GM19324 (cell line): Measurements from ENCODE around the gene SMAD3.

Experiments
- ATAC-seq: cut with Tn5 transposase; IDR thresholded peaks from one replicate; pipeline ENCODE4 v1.9.1; 2021; ENCODE audit warnings: mild to moderate bottlenecking, moderate library complexity; ENCODE audit not compliant: unreplicated experiment, low FRiP score

SMAD3 gene

DNA sequence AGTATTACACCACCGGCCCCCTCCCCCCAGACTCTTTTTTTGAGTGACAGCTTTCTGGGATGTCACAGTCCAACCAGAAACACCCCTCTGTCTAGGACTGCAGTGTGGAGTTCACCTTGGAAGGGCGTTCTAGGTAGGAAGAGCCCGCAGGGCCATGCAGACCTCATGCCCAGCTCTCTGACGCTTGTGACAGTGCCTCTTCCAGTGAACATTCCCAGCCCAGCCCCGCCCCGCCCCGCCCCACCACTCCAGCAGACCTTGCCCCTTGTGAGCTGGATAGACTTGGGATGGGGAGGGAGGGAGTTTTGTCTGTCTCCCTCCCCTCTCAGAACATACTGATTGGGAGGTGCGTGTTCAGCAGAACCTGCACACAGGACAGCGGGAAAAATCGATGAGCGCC lies 125.4 kb downstream of the SMAD3 start:
- ATAC-seq, result no peak

DNA sequence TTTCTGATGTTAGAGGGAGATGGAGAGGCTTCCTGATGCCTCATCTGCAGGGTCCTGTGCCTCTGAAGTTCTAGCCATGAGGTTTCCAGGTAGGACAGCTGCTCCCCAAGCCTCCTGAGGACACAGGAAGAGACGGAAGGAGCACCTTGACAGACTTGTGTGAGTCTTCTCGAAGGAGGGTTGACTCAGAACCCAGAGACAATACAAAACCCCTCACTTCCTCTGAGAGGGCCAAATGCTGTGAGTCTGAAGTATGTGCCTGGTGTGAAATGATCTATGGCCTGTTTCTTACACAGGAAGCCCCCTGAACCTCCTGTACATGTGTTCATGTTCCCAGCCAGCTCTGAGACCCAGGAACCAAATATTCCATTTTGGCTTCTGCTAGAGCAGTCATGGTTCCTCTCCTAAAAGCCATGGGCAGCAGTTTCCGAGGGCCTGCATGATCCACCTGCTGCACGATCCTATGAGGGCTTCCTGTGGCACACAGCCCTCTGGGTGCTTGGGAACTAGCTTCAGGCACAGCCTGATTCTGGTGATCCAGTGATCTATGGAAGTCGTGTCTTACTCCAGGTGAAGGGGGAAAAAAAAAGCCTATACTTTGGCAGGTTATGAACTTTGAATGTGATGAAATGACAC lies 126.9 kb downstream of the SMAD3 start:
- ATAC-seq, result no peak

DNA sequence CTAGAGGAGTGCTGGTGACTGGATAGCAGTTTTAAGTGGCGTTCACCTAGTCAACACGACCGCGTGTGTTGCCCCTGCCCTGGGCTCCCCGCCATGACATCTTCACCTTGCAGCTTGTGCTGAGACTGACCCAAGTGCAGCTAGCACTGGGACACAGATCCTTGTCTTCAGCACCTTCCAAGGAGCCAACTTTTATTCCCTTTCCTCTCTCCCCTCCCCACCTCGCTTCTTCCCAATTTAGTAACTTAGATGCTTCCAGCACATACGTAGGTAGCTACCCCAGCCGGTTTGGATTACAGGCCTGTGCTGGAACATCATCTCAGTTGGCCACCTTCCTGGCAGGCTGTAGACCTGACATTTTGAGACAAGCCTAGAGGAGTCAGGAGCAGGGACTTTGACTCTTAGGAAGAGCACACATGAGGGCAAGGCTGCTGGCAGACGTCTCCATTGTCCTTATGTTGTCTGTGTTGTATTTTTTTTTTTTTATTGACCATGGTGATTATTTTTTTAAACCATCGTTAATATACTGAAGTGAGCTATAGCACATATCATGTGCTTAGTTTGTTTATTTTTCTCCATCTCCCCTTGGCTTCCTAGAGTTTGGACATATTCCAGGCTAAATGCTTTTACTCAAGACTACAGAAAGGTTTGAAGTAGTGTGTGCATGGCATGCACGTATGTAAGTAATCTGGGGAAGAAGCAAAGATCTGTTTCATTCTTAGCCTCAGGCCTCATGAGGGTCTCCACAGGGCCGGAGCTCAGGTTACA lies 128.0 kb downstream of the SMAD3 start:
- no peak for ATAC-seq

DNA sequence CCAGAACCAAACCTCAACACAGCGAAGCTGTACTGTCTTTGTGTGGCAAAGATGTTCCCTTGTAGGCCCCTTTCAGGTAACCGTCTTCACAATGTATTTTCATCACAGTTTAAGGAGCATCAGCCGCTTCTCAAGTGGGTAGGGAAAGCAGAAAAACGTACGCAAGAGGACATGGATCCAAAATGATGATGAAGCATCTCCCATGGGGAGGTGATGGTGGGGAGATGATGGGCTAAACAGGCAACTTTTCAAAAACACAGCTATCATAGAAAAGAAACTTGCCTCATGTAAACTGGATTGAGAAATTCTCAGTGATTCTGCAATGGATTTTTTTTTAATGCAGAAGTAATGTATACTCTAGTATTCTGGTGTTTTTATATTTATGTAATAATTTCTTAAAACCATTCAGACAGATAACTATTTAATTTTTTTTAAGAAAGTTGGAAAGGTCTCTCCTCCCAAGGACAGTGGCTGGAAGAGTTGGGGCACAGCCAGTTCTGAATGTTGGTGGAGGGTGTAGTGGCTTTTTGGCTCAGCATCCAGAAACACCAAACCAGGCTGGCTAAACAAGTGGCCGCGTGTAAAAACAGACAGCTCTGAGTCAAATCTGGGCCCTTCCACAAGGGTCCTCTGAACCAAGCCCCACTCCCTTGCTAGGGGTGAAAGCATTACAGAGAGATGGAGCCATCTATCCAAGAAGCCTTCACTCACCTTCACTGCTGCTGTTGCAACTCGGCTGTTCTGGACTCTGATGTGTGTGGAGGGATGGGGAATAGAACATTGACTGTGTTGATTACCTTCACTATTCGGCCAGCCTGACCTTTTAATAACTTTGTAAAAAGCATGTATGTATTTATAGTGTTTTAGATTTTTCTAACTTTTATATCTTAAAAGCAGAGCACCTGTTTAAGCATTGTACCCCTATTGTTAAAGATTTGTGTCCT lies 129.0 kb downstream of the SMAD3 start:
- ATAC-seq, result no peak

DNA sequence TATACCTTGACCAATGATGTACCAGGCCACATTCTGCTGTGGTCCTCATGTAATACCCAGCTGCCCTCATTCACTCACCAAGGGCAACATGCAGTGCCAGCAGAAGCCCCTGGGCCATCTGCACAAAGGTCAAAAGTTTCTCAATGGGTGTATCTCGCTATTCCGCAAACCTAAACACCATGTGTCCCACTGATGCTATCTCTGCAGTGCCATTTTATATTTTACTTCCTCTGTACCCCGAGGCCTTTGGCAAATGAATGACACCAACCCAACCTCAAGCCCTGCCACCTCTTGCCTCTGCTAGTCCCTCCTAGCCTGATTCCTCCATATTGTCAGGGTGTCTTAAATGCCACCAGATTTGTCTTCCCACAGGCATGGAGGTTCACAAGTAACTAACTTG lies 129.9 kb downstream of the SMAD3 start:
- no peak for ATAC-seq

DNA sequence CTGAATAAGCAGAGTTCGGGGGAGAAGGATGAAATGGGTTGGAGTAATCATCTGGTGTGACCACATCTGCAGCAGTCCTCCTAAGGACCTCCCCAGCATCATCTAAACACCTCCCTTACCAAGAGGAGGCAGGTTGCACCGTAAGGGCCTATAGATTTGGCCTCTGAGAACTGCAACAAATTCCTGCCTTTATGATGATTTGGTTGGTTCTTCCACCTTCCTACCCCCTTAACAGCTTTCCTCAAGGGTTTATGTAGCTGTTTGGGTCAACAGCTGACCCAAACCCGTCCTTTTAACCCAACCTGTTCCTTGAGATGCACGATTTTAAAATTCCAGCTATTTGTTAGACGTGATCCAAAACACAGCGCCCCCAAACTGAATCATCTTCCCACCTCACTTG lies 130.8 kb downstream of the SMAD3 start:
- ATAC-seq, result no peak

DNA sequence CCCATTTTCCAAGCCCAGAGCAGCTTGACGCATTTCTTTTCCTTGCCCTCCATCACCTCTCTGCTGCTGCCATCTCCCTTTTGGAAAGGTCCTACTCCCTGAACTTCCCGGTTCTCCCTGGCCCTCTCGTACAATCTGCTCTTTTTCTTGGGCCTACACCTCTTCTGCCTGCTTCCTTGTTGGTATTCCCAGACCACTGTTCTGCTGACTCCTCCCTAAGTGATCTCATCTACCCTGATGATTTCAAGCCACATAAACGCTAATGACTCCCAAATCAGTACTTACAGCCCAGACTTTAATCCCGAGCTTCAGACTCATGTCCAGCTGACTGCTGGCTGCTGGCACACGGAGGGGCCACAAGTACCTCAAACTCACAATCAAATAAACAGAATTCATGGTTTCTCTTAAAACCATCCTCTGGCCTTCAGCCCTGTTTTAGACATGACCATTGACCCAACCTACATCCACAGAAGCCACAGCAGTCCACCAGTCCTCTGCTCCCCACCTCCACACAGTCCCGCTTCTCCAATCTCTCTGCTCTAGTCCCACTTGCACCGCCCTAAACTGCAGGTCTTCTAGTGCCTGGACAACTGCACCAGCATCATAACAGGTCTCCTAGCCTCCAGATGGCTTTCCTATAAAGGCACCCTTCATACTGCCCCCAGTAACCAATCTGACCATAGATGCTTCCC lies 131.4 kb downstream of the SMAD3 start:
- ATAC-seq, result no peak

DNA sequence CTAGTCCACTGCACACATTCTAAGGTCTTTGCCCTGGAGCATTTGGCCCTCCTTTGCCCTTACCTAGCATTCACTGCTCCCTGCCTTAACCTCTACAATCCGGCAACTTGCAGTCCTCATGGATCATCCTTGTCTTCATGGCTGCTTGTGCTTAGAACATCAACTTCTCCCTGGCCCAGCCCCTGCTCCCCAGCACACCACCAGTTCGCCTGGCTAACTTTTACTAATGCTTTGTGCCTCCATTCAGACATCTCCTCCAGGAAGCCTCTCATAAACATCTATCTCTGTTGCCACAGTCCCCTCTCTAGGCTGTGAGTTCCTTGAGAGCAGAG lies 131.9 kb downstream of the SMAD3 start:
- ATAC-seq, result no peak

DNA sequence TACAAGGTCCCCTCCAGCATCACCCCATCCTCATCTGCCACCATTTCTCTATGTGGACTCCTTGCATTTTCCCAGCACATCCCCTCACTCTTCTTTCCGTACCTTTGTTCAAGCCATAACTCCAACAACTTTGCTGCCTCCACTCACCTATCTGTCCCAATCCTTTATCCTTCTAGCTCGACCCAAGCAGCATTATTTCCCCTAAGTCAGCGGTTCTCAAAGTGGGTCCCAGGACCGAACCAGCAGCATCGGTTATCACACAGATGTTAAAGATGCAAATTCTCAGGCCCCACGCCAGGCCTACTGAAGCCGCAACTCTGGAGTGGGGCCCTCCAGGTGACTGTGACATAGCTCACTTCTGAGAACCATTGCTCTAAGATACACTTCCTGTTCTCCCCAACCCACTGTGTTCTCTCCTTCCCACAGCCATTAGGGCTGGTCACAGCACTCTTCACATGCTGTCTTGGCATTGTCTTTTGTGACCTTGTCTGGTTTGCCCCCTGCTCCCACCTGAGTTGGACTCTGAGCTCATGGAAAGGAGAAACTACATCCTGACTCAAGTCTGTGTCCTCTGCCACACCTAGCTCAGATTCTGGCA lies 132.9 kb downstream of the SMAD3 start:
- ATAC-seq, result peak; percentile 67

DNA sequence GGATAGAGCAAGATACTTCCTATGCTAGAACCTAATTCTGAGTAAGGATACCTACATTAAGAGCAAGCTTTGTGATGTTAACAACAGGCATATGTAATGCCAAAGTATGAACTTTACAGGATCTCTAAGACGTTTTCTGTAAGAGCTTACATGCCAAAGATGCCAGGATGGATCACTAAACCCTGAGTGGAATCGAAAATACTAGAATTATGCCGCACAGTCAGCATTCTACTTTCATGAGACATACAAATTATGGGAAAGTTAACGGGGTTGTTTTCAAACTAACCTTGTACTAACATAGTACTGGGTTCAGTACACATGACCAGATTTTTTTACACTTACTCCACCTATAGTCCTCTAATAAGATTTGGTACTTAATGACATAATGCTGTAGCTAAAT lies 134.0 kb downstream of the SMAD3 start:
- ATAC-seq, result no peak

DNA sequence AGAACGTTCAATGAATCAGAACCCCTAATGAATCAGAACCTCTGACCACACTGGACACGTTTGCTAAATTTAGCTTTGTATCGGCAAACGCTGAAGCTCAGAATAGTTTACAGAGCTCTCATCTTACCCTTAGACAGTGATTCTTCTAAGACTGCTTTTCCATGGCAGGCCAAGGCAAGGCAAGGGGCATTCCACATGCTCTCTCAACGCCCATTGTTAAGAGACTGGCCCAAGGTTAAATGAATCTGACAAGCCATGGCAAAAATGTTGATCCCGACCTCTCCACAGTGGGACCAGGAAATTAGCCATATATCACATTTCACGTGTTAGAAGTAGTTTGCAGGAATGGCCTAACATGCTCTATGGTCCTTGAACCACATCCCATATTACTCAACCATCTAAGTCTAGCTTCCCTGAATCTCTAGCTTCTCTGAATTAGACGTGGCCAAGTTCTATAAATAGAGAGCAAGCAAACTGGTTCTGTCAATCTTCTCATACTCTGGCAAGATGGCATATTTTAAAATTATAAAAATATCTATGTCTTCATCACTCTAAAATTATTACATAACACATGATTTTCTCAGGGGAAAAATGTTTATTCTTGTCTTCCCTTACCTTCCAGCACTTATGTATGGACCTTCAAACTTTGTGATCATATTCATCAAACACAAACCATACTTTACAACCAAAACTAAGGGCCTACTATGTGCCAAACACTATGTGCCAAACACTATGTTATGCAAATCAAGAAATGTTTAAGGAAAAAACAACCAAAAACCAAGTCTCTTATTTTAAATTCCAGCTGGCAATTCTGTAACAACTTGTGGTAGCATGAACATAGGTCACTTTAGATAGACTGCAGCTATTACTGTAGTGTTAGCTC lies 134.7 kb downstream of the SMAD3 start:
- ATAC-seq, result no peak

DNA sequence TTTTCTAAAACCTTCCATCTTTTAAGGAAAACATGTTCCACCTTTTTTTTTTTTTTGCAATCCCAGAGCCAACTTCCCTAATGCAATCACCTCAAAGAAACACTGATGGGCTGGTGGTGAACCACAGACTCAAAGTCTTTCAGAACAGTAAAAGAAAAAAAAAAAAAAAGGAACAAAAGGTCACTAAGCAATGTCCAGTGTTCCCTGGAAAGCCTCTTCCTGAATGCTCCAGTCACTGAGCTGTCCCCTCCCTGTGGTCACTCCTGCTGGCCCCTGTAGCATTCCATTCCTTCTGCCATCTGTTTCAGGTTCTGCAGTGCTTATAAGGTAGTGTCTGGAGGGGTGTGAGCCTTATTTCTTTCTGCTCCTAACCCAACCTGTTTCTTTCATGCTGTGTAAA lies 135.7 kb downstream of the SMAD3 start:
- ATAC-seq, result no peak

DNA sequence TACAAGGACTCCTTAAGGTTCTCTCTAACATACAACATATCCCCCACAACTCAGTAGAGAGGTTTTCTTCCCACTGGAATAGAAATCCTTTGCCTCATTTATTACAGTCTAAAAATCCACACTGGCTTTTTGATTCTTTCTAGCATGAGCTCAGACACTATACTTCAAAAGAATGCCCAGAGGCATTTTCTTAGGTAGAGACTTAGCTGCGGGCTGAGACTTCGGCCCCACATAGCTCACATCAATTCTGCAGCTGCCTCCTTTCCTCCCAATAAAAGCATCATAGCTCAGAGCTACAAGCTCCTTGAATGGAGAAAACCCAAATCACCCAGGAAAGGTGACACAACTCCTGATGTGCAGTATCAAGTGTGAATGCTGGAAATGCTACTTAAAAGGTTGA lies 136.7 kb downstream of the SMAD3 start:
- ATAC-seq, result no peak

DNA sequence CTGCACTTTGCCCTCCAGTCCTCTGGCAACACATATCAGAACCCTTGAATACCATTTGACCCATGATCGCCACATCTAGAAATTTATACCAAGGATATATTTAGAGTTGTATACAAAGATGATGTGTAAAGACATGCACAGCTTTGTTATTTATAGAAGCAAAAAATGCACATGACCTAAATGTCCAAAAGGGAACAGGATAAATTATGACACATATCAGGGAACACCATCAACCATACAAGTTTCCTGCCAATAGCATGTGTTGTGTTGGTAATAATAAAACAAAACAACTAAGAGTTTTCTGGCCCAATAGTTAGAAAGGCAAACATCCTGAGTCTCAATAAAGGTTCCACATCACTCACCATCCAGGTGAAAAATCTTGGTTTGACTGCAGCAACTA lies 137.6 kb downstream of the SMAD3 start:
- no peak for ATAC-seq

DNA sequence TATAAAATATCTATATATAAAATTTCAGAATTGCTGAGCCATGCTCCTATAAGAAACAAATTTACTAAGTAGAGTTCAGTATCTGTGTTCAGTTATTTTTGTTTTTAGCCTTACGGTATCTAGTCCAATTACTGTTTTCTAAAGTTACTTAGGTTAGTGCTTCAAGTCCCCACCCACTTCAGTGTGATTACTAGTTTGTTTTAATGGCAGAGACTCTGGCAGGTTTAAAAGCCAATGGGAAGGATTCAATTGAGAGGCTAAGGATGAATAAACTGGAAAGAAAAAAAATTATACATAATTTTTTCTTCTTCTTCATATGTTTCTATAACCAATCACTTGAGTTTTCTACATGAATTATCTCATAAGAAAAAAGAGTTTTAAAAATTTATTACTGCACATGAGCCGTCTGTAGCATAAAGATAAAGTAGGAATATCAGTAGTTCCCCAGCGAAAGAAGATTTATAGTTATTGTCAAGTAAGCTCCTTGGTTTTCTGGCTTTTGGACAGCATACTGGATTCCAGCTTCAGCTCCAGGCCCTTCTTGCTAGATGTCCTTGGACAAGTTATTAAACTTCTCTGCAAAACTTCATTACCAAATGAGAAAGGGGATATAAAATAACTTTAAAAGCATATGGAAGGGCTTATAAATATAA lies 142.3 kb downstream of the SMAD3 start:
- ATAC-seq, result no peak

DNA sequence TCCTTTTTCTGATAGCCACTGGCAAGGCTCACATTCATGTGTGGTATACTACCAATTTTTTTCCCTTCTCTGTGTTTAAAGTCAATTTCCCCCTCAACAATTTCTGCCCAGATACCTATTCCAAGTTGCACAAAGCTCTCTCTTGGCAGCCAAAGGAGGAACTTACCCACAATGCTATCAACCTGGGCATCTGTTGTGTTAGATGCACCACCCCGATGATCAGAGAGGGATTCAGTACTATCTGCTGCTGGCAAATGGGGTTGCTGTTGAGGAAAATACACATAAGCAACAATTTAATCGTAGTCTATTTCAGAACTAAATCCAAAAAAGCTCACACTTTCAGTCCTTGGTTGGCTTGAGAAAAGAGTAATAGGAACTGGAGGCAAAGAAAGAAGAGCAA lies 143.0 kb downstream of the SMAD3 start:
- ATAC-seq, result no peak

DNA sequence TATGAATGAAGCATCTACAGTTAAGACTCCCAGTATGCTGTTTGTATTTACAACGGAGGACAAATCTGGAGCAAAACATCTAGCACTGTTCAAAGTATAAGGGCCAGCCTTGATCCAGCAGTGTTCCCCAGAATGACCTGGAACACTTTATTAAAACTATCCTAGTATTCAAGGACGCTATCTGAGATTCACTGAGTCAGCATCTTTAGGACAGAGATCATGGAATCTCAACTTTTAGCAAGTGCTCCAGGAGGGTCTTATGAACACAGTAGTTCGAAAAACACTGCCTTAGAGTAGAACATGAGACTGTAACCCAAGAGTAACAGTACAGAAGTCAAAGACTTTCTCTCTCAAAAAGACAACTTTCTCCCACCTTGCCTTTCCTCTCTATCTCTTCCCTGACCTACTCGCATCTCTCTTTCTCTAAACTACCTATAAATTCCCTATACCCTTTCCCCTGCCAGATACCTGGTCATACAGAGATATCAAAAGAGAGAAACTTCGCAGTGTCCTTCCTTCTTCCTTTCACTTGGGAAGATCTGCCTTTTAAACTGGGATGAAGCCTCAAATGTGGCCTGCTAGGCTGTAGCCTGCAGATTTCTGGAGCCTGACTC lies 145.3 kb downstream of the SMAD3 start:
- no peak for ATAC-seq

DNA sequence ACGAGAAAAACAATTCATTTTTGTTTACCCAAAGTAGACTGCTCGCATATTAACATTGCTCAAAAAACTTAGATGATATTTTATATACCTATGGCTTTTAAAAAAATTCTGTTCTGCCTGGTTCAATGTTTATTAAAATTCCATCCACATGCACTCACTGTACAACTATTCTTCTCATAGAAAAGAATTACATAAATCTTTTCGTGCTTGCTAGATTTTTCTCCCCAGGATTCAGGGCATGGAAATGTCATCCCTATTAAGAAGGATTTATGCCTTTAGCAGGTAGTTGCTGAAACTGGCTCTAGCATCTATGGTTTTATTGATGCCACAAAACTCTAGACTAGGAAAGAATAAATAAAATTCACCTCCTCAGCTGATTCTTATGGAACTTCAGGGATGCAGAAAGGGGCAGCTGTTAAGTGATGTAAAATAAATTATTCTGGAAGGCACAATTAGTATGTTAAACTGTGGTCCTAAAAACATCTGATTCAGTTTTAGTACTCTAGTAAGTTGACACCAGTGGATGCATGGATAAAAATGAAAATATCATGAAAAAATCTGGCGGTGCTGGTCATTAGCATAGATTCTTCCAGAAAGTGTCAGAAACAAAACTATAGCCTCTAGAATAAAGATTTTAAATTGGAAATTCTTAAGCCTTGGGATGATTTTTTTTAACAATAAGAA lies 147.4 kb downstream of the SMAD3 start:
- no peak for ATAC-seq
